ENCODE results near the gene MAD1L1.

DNA sequence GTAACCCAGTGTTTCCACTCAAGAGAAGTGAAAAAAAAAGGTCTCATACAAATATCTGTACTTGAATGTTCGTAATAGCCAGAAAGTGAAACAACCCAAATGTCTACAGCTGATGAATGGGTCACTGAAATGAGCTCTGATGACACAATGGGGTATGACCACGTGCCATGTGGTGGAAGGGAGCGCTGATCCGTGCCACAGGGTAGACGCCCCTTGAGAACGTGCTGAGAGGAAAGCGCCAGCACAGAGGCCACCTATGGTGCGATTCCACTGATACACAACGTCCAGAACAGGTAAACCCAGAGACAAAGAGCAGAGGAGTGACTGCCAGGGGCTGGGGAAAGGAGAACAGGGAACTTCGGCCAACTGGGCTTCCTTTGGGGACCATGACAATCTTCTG is 50.3 kb downstream of the MAD1L1 start:
- TF ChIP-seq, protein P1, sequence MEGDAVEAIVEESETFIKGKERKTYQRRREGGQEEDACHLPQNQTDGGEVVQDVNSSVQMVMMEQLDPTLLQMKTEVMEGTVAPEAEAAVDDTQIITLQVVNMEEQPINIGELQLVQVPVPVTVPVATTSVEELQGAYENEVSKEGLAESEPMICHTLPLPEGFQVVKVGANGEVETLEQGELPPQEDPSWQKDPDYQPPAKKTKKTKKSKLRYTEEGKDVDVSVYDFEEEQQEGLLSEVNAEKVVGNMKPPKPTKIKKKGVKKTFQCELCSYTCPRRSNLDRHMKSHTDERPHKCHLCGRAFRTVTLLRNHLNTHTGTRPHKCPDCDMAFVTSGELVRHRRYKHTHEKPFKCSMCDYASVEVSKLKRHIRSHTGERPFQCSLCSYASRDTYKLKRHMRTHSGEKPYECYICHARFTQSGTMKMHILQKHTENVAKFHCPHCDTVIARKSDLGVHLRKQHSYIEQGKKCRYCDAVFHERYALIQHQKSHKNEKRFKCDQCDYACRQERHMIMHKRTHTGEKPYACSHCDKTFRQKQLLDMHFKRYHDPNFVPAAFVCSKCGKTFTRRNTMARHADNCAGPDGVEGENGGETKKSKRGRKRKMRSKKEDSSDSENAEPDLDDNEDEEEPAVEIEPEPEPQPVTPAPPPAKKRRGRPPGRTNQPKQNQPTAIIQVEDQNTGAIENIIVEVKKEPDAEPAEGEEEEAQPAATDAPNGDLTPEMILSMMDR (conservative IDR thresholded peaks at IDR 0.05; ENCODE audit: low read depth, low read length): no peak
- TF ChIP-seq MAZ (IDR thresholded peaks at IDR 0.05; ENCODE audit: borderline replicate concordance, low read depth, low read length) (no peak), CEBPB (IDR thresholded peaks at IDR 0.05; ENCODE audit: low read depth, low read length) (no peak), POLR2A (IDR thresholded peaks at IDR 0.05; ENCODE audit: low read depth, low read length) (no peak), SMC3 (IDR thresholded peaks at IDR 0.05; ENCODE audit: low read depth, low read length) (no peak), RFX5 (IDR thresholded peaks at IDR 0.05; ENCODE audit: low read depth, low read length) (no peak)
